H1 (cell line): ENCODE data around the gene CLEC4E. TPM values are rescaled to one million over a fixed set of nuclear protein-coding genes. Genes with fewer than 3 reads are reported as not detected.

Experiments used
- CTCF ChIA-PET: fragments of 300-600 bp; sonication (Branson Sonifier 250); formaldehyde crosslinking; loops from one replicate; lab custom pipeline; 2021; ENCODE audit not compliant: partially characterized antibody; lab: Charles Lee
- POLR2A ChIA-PET: fragments of 300-600 bp; sonication (Branson Sonifier 250); formaldehyde crosslinking; loops from one replicate; lab custom pipeline; 2021; ENCODE audit warnings: inconsistent platforms; ENCODE audit not compliant: partially characterized antibody; lab: Charles Lee
- DNase-seq, 2 experiments: peaks; one replicate each; pipeline versions ENCODE4 v3.0.0 to v3.0.0-alpha.2; 2010 to 2022; ENCODE audit warnings: low spot score in 2 of 2, low read depth in 1 of 2, mixed read lengths in 1 of 2
- FAIRE-seq: peaks from 2 replicates; lab custom pipeline; 2011; peaks lifted over from hg19 to GRCh38; lab: Jason Lieb, UNC
- H2AFZ ChIP-seq: 2 replicates; pipeline ENCODE4 v1.8.1; 2012; ENCODE audit warnings: low read length, inconsistent platforms
- H2AK5ac ChIP-seq: 2 replicates; pipeline ENCODE4 v1.6.1; 2013; ENCODE audit warnings: low read depth, low read length
- H2BK120ac ChIP-seq: replicated peaks from 2 replicates; pipeline ENCODE3; 2013; ENCODE audit warnings: low read depth, low read length, inconsistent platforms
- H2BK12ac ChIP-seq: 2 replicates; pipeline ENCODE4 v1.6.1; 2013; ENCODE audit warnings: low read depth, low read length
- H2BK15ac ChIP-seq: 2 replicates; pipeline ENCODE4 v1.6.1; 2013; ENCODE audit warnings: low read length
- H2BK20ac ChIP-seq: 2 replicates; pipeline ENCODE4 v1.6.1; 2013; ENCODE audit warnings: low read length
- H2BK5ac ChIP-seq: 2 replicates; pipeline ENCODE4 v1.6.1; 2013; ENCODE audit warnings: low read depth, low read length
- H3K14ac ChIP-seq: 2 replicates; pipeline ENCODE4 v1.6.1; 2013; ENCODE audit warnings: inconsistent platforms; ENCODE audit not compliant: insufficient read length
- H3K18ac ChIP-seq: 2 replicates; pipeline ENCODE4 v1.6.1; 2013; ENCODE audit warnings: low read length; ENCODE audit errors: extremely low read depth
- H3K23ac ChIP-seq: 2 replicates; pipeline ENCODE4 v1.6.1; 2013; ENCODE audit warnings: inconsistent platforms; ENCODE audit not compliant: insufficient read length
- H3K23me2 ChIP-seq: 2 replicates; pipeline ENCODE4 v1.6.1; 2013; ENCODE audit warnings: low read depth, low read length
- H3K27ac ChIP-seq: 2 replicates; pipeline ENCODE4 v1.6.1; 2011; ENCODE audit warnings: low read depth, low read length, inconsistent platforms
- H3K27me3 ChIP-seq, 4 experiments: replicated peaks in 1 of 4; 1 replicate in 1 of 4; 2 replicates in 3 of 4; pipeline versions ENCODE4 v1.6.1 to v1.8.1; 2011 to 2013; ENCODE audit warnings: low read length in 3 of 4, mild to moderate bottlenecking in 3 of 4, inconsistent platforms in 2 of 4, mixed read lengths in 2 of 4, moderate library complexity in 1 of 4; ENCODE audit not compliant: control insufficient read depth in 3 of 4, insufficient read depth in 3 of 4; ENCODE audit errors: extremely low read depth in 1 of 4
- H3K36me3 ChIP-seq, 4 experiments: 2 replicates each; pipeline versions ENCODE4 v1.6.1 to v1.8.1; 2011 to 2013; ENCODE audit warnings: mild to moderate bottlenecking in 4 of 4, low read length in 3 of 4, moderate library complexity in 2 of 4, control low read depth in 1 of 4, inconsistent platforms in 1 of 4; ENCODE audit not compliant: insufficient read depth in 4 of 4, control insufficient read depth in 2 of 4
- H3K4ac ChIP-seq: replicated peaks from 2 replicates; pipeline ENCODE3; 2013; ENCODE audit warnings: low read length, low read depth, mixed read lengths, inconsistent platforms; ENCODE audit not compliant: insufficient read length
- H3K4me1 ChIP-seq, 4 experiments: replicated peaks in 1 of 4; 1 replicate in 1 of 4; 2 replicates in 3 of 4; pipeline versions ENCODE4 v1.6.1 to v1.8.1; 2011 to 2013; ENCODE audit warnings: low read length in 3 of 4, inconsistent platforms in 2 of 4, mixed read lengths in 1 of 4; ENCODE audit not compliant: insufficient read depth in 4 of 4, control insufficient read depth in 3 of 4
- H3K4me2 ChIP-seq, 2 experiments: 2 replicates each; pipeline versions ENCODE4 v1.6.1 to v1.8.1; 2011 to 2013; ENCODE audit warnings: low read depth in 2 of 2, low read length in 2 of 2, control low read depth in 1 of 2, inconsistent platforms in 1 of 2, mild to moderate bottlenecking in 1 of 2; ENCODE audit not compliant: insufficient read depth in 1 of 2
- H3K4me3 ChIP-seq, 4 experiments: fragments of 200-600, 300-600 bp in 1 of 4; sonication (generic), shearing (Covaris generic), sonication (Bioruptor Twin) in 1 of 4; 2 replicates each; pipeline versions ENCODE4 v1.5.1 to v1.8.1; 2011 to 2016; ENCODE audit warnings: low read length in 4 of 4, low read depth in 3 of 4, control low read depth in 2 of 4, inconsistent platforms in 2 of 4, mild to moderate bottlenecking in 2 of 4, mixed read lengths in 1 of 4, moderate library complexity in 1 of 4; ENCODE audit not compliant: insufficient read depth in 2 of 4; ENCODE audit errors: extremely low read depth in 1 of 4
- H3K56ac ChIP-seq: replicated peaks from 2 replicates; pipeline ENCODE3; 2013; ENCODE audit warnings: low read depth, mild to moderate bottlenecking, mixed read lengths, low read length, inconsistent platforms; ENCODE audit not compliant: insufficient read length
- H3K79me1 ChIP-seq: 2 replicates; pipeline ENCODE4 v1.6.1; 2013; ENCODE audit warnings: low read depth, low read length, control low read depth
- H3K79me2 ChIP-seq, 2 experiments: 2 replicates each; pipeline versions ENCODE4 v1.6.1 to v1.8.1; 2012 to 2013; ENCODE audit warnings: low read length in 2 of 2, mild to moderate bottlenecking in 2 of 2, inconsistent platforms in 1 of 2; ENCODE audit not compliant: insufficient read depth in 2 of 2, control insufficient read depth in 1 of 2
- H3K9ac ChIP-seq, 4 experiments: replicated peaks in 1 of 4; 1 replicate in 1 of 4; 2 replicates in 3 of 4; pipeline versions ENCODE4 v1.6.1 to v1.8.1; 2011 to 2013; ENCODE audit warnings: low read depth in 3 of 4, low read length in 3 of 4, control low read depth in 2 of 4, mild to moderate bottlenecking in 2 of 4, moderate library complexity in 2 of 4, inconsistent platforms in 1 of 4; ENCODE audit errors: extremely low read depth in 1 of 4
- H3K9me3 ChIP-seq, 2 experiments: 2 replicates each; pipeline versions ENCODE4 v1.6.1 to v1.8.1; 2012 to 2013; ENCODE audit warnings: mild to moderate bottlenecking in 2 of 2, moderate library complexity in 2 of 2, control low read depth in 1 of 2, inconsistent platforms in 1 of 2, low read depth in 1 of 2, low read length in 1 of 2, mixed read lengths in 1 of 2; ENCODE audit not compliant: insufficient read depth in 2 of 2
- H4K20me1 ChIP-seq, 2 experiments: replicated peaks in 1 of 2; 2 replicates each; pipeline versions ENCODE3 to v1.8.1; 2011 to 2013; ENCODE audit warnings: inconsistent platforms in 2 of 2, low read length in 2 of 2, mild to moderate bottlenecking in 1 of 2; ENCODE audit not compliant: insufficient read depth in 2 of 2, control insufficient read depth in 1 of 2
- H4K5ac ChIP-seq: 2 replicates; pipeline ENCODE4 v1.6.1; 2013; ENCODE audit warnings: low read length, low read depth, mixed read lengths, inconsistent platforms; ENCODE audit not compliant: insufficient read length
- H4K8ac ChIP-seq: 2 replicates; pipeline ENCODE4 v1.8.0; 2013; ENCODE audit warnings: mild to moderate bottlenecking, moderate library complexity, low read length, inconsistent platforms; ENCODE audit not compliant: insufficient read depth; ENCODE audit errors: extremely low read depth
- H4K91ac ChIP-seq: replicated peaks from 2 replicates; pipeline ENCODE3; 2013; ENCODE audit warnings: low read length, mixed read lengths, inconsistent platforms; ENCODE audit not compliant: insufficient read length
- TEAD4 ChIP-seq: IDR thresholded peaks from 2 replicates; pipeline ENCODE4 v1.6.1; 2012; ENCODE audit warnings: low read depth, low read length, inconsistent platforms, mixed read lengths
- WGBS, 2 experiments: shearing (Covaris generic) in 1 of 2; methylation state at CpG; one replicate each; pipeline versions ENCODE4 v1.1.6 to v1.1.7; 2013 to 2015; ENCODE audit warnings: low lambda C conversion rate in 2 of 2, mixed read lengths in 2 of 2, inconsistent platforms in 1 of 2, low coverage in 1 of 2, missing lambda C conversion rate in 1 of 2; ENCODE audit not compliant: insufficient replicate concordance in 2 of 2, insufficient coverage in 1 of 2, insufficient read length in 1 of 2; ENCODE audit errors: extremely low coverage in 1 of 2, missing lambda C conversion rate in 1 of 2; 5-methylcytosine and 5-hydroxymethylcytosine counted together
- polyA plus RNA-seq, 7 experiments: library from polyadenylated mRNA; depleted of rRNA in 3 of 7; stranded (reverse) in 5 of 7; unstranded in 2 of 7; fragments of >200 nt in 5 of 7; fragments of 200-250 nt in 2 of 7; gene quantifications; 1 replicate in 5 of 7; 2 replicates in 1 of 7; 4 replicates in 1 of 7; pipeline versions ENCODE4 v1.2.1 to v1.2.3, GENCODE V29; 2011 to 2013; ENCODE audit warnings: missing spikeins in 2 of 7, mixed read lengths in 2 of 7
- total RNA-seq: library from RNA; stranded (reverse); fragmentation: NEBNext Ultra II Directional; extraction: Animal tissue kit (Norgen Biotek cat#: 25700); gene quantifications from 2 replicates; pipeline ENCODE4 v1.2.1, GENCODE V29; 2021
- TF ChIP-seq, protein P1 (sequence below): IDR thresholded peaks from 2 replicates; pipeline ENCODE4 v1.6.1; 2011; ENCODE audit warnings: low read length, improper control_type of control experiment

Gene CLEC4E
- total and polyA plus RNA-seq, 2 of the 8 experiments (the other 6 are each of a cell fraction or from before 2014, with no cell fraction given): 0.03 TPM; not detected in 1

DNA sequence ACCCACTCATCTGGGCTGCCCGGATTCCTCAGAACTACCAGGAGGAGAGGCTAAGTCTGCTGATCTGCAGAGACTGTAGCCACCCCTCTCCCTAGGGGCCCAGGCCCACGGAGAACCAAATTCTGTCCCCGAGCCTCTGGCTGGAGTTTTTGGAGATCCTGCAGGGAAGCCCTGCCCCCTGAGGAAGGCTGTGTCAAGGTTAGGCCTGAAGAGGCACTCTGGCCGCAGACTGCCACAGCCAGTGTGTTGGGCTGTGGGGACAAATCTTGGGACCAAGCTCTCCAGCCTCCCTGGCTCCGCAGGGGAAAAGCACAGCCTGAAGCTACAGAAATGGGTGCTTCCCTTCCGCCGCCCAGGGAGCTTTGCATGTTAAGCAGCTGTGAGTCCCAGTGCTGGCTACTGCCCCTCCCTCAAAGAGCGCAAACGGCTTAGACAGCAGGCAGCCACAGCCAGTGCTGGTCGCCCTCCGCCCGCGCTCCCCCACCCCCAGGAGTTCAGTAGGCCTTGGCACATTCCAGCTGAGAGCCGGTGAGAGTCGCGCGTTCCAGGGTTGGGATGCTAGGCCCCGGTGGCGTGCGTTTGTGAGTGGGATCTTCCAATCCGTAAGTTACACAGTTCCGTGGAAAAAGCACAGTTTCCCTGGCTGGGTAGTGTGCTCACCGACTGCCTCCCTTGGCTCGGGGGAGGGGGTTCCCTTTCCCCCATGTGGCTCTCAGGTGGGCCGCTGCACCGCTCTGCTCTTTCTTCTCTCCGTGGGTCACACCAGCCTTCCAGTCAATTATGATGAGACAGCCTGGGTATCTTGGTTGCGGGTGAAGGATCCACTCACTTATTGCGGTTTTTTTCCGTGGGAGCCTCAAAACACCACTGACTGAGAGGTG, 13.2 kb downstream of the CLEC4E start:
- no peak overlapping the region for H3K23ac ChIP-seq
- no peaks in the 10 kb centered on the region for H3K79me1 ChIP-seq
- peaks cover 0 to 9% (median 4%) of the 10 kb centered on the region in 4 experiments; a peak in 5 of 7 replicates for H3K4me1 ChIP-seq
- H4K91ac ChIP-seq: peak overlapping the region; percentile 15
- no peak overlapping the region for H3K27ac ChIP-seq
- 0 out of 2 replicates have a peak overlapping the region, but pooled peaks have one; percentile 84 for H2BK15ac ChIP-seq
- H3K27me3 ChIP-seq: no peaks in the 10 kb centered on the region
- no peak overlapping the region for H4K5ac ChIP-seq
- TF ChIP-seq, protein P1, sequence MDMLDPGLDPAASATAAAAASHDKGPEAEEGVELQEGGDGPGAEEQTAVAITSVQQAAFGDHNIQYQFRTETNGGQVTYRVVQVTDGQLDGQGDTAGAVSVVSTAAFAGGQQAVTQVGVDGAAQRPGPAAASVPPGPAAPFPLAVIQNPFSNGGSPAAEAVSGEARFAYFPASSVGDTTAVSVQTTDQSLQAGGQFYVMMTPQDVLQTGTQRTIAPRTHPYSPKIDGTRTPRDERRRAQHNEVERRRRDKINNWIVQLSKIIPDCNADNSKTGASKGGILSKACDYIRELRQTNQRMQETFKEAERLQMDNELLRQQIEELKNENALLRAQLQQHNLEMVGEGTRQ: no peak
- peak; percentile 60; the same call in 1 of the 2 replicates for TF ChIP-seq TEAD4
- H3K9me3 ChIP-seq: no peaks in the 10 kb centered on the region
- H3K14ac ChIP-seq: no peak overlapping the region
- H3K23me2 ChIP-seq: no peaks in the 10 kb centered on the region
- H3K79me2 ChIP-seq: no peaks in the 10 kb centered on the region
- peak overlapping the region; percentile 67 for H3K18ac ChIP-seq
- FAIRE-seq: no peak
- ChIA-PET POLR2A (interaction anchor here (0.6 kb wide), 1 partner anchor 23 kb away, joined by 3 read pairs; no protein-coding TSS in a partner anchor), CTCF (interaction anchor here (1.4 to 3.4 kb wide), 3 partner anchors 10 to 269 kb away, joined by 3 to 11 read pairs (median 3); no protein-coding TSS in a partner anchor)
- H3K4me3 ChIP-seq: no peak overlapping the region
- H3K56ac ChIP-seq: no peak overlapping the region
- no peak overlapping the region for H2AK5ac ChIP-seq
- peak overlapping the region; percentile 77; the same call in 1 of the 2 replicates for H2BK5ac ChIP-seq
- H2BK12ac ChIP-seq: peak overlapping the region; percentile 52
- peak in 1 of 2 experiments; percentile 54 for DNase-seq
- no peaks in the 10 kb centered on the region for H4K20me1 ChIP-seq
- no peaks in the 10 kb centered on the region for H3K36me3 ChIP-seq
- H2BK20ac ChIP-seq: peak overlapping the region; percentile 48; the same call in 1 of the 2 replicates
- 87% methylated on average over 29 of the region's 30 CpGs; no CpG with 5 or more reads in 1 of the 2 experiments for WGBS, 2 experiments
- peak overlapping the region; percentile 13 to 46; a peak in 3 of 4 replicates for H3K4me2 ChIP-seq
- H3K4ac ChIP-seq: peak overlapping the region; percentile 8
- H4K8ac ChIP-seq: no peak overlapping the region
- H3K9ac ChIP-seq: no peak overlapping the region
- H2AFZ ChIP-seq: peak overlapping the region; percentile 91
- H2BK120ac ChIP-seq: no peak overlapping the region
